ENCODE results near the gene SUGCT. TPM values are rescaled to one million over a fixed set of nuclear protein-coding genes. Genes with fewer than 3 reads are reported as not detected.

SUGCT gene
- total RNA-seq, 2 experiments from 2014 or later, result 0.95 to 1.2 TPM

- ChIA-PET CTCF (no interaction called here), POLR2A (no interaction called here)
- no peaks in the 10 kb centered on the region for H3K4me1 ChIP-seq (ENCODE audit: insufficient read depth, low read length)
- no peak for TF ChIP-seq CTCF (IDR thresholded peaks at IDR 0.05)
- ATAC-seq (ENCODE audit: poor library complexity), result no peak
- H3K4me3 Mint-ChIP-seq, result no peak overlapping the region
- no peaks in the 10 kb centered on the region for H3K27me3 Mint-ChIP-seq
- H3K27ac Mint-ChIP-seq, result no peak overlapping the region
- no peaks in the 10 kb centered on the region for H3K4me1 Mint-ChIP-seq (ENCODE audit: low read depth)
- H3K27ac ChIP-seq (ENCODE audit: low read depth in 1 of 2, low read length in 2 of 2), result no peak overlapping the region
- no peaks in the 10 kb centered on the region for H3K36me3 Mint-ChIP-seq (ENCODE audit: low read depth)
- H3K27me3 ChIP-seq (ENCODE audit: control insufficient read depth in 1 of 2, insufficient read depth in 2 of 2, low read length in 2 of 2), result no peaks in the 10 kb centered on the region
- H3K36me3 ChIP-seq (ENCODE audit: insufficient read depth, low read length), result no peaks in the 10 kb centered on the region
- H3K9me3 Mint-ChIP-seq, result no peaks in the 10 kb centered on the region
- no peak for DNase-seq
- intact Hi-C loops (cut with DNase I, micrococcal nuclease), result no loop called here
- H3K4me3 ChIP-seq (ENCODE audit: low read length), result no peak overlapping the region
- peaks cover 0 to 1% of the 10 kb centered on the region in 2 experiments for H3K9me3 ChIP-seq (ENCODE audit: control insufficient read depth in 1 of 2, insufficient read depth in 1 of 2, low read length in 2 of 2)
Measured at GRCh38 chr7:40722242-40722641, 587.4 kb downstream of the SUGCT start.

- Mint-ChIP-seq H3K36me3 (ENCODE audit: low read depth) (no peaks in the 10 kb centered on the region), H3K27ac (no peak overlapping the region), H3K9me3 (no peaks in the 10 kb centered on the region), H3K4me1 (ENCODE audit: low read depth) (no peaks in the 10 kb centered on the region), H3K4me3 (no peak overlapping the region), H3K27me3 (no peaks in the 10 kb centered on the region)
- no peak for ATAC-seq (ENCODE audit: poor library complexity)
- no peak for TF ChIP-seq CTCF (IDR thresholded peaks at IDR 0.05)
- intact Hi-C loops (cut with DNase I, micrococcal nuclease), result no loop called here
- Histone ChIP-seq H3K4me1 (ENCODE audit: insufficient read depth, low read length) (no peaks in the 10 kb centered on the region), H3K4me3 (ENCODE audit: low read length) (no peak overlapping the region), H3K27ac (ENCODE audit: low read depth in 1 of 2, low read length in 2 of 2) (no peak overlapping the region), H3K27me3 (ENCODE audit: control insufficient read depth in 1 of 2, insufficient read depth in 2 of 2, low read length in 2 of 2) (no peaks in the 10 kb centered on the region), H3K36me3 (ENCODE audit: insufficient read depth, low read length) (no peaks in the 10 kb centered on the region), H3K9me3 (ENCODE audit: control insufficient read depth in 1 of 2, insufficient read depth in 1 of 2, low read length in 2 of 2) (no peaks in the 10 kb centered on the region)
- ChIA-PET POLR2A (no interaction called here), CTCF (no interaction called here)
- DNase-seq, result no peak
Measured at GRCh38 chr7:40723829-40724228, 589.0 kb downstream of the SUGCT start.

- Histone ChIP-seq H3K4me3 (ENCODE audit: low read length) (no peak overlapping the region), H3K36me3 (ENCODE audit: insufficient read depth, low read length) (no peaks in the 10 kb centered on the region), H3K27ac (ENCODE audit: low read depth in 1 of 2, low read length in 2 of 2) (no peak overlapping the region), H3K27me3 (ENCODE audit: control insufficient read depth in 1 of 2, insufficient read depth in 2 of 2, low read length in 2 of 2) (no peaks in the 10 kb centered on the region), H3K9me3 (ENCODE audit: control insufficient read depth in 1 of 2, insufficient read depth in 1 of 2, low read length in 2 of 2) (no peaks in the 10 kb centered on the region), H3K4me1 (ENCODE audit: insufficient read depth, low read length) (no peaks in the 10 kb centered on the region)
- Mint-ChIP-seq H3K4me3 (no peak overlapping the region), H3K36me3 (ENCODE audit: low read depth) (no peaks in the 10 kb centered on the region), H3K9me3 (peaks cover 4% of the 10 kb centered on the region), H3K27me3 (no peaks in the 10 kb centered on the region), H3K4me1 (ENCODE audit: low read depth) (no peaks in the 10 kb centered on the region), H3K27ac (no peak overlapping the region)
- no peak for TF ChIP-seq CTCF (IDR thresholded peaks at IDR 0.05)
- DNase-seq (no peak), ATAC-seq (ENCODE audit: poor library complexity) (no peak)
- intact Hi-C loops (cut with DNase I, micrococcal nuclease), result loop anchor here in 1 of 2 experiments (5.0 kb wide), 1 partner anchor 289 kb away; no protein-coding TSS in a partner anchor
- ChIA-PET POLR2A (no interaction called here), CTCF (no interaction called here)
Measured at GRCh38 chr7:40726559-40726958, 591.8 kb downstream of the SUGCT start.
